Activated CD4-positive, alpha-beta T cell treated with anti-CD3 and anti-CD28 coated beads for 4 hours (primary cell): ENCODE data around the gene NCOA1.
"Not testable (repeated sequence)": the region's sequence is repeated elsewhere in the genome, so short reads cannot be mapped to it uniquely, and the experiment has no call there.

ENCODE experiments used
- DNase-seq, 2 donors: peaks; one replicate each; pipeline ENCODE4 v3.0.0-alpha.2; 2020

The NCOA1 gene

DNA sequence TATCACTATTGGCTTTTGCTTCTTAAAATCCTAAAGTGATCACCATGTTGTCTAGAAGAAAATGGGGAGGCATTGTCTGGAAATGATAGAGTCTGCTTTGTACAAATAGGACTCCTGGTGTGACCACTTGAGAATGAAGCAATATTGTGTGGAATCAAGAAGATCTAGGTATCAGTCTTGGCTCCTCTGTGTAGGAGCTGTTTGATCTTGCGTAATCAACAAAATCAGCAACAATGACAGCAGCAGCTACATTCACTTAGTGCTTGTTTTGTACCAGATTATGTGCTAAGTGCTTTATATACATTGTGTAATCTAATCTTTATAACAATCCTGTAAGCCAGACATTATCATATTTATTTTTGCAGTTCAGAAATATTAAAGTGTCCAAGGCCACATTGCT, 17.8 kb downstream of the NCOA1 start:
- DNase-seq = no peak

DNA sequence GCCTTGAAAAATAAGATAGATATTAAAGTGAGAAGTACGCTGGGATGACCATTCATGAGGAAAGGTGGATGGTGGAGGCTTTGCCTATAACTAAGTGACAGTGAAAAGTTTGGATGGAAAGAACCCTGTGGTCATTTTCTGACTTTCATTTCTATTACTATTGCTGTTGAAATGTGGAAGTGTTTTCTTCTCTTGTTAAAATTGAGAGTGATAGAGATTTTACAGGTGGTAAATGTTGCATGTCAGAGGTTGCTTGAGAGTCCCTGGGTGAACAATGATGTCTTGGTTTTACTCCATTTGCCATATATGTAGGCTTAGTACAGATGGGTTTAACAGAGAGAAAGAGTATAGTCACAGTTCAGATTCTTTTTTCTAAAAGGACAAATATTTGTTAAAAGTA, 18.4 kb downstream of the NCOA1 start:
- DNase-seq = no peak

- no peak for DNase-seq
These were observed 18.8 kb downstream of the NCOA1 start for GRCh38 chr2:24509840-24510239.

- no peak for DNase-seq
These were observed 19.7 kb downstream of the NCOA1 start for GRCh38 chr2:24510771-24511170.

- no peak for DNase-seq
These were observed 20.1 kb downstream of the NCOA1 start for GRCh38 chr2:24511198-24511597.

GRCh38 chr2:24511894-24512293, 20.8 kb downstream of the NCOA1 start:
- no peak for DNase-seq

- no peak for DNase-seq
These were observed 21.4 kb downstream of the NCOA1 start for GRCh38 chr2:24512404-24512803.

GRCh38 chr2:24512831-24513230, 21.8 kb downstream of the NCOA1 start:
- DNase-seq = no peak

DNA sequence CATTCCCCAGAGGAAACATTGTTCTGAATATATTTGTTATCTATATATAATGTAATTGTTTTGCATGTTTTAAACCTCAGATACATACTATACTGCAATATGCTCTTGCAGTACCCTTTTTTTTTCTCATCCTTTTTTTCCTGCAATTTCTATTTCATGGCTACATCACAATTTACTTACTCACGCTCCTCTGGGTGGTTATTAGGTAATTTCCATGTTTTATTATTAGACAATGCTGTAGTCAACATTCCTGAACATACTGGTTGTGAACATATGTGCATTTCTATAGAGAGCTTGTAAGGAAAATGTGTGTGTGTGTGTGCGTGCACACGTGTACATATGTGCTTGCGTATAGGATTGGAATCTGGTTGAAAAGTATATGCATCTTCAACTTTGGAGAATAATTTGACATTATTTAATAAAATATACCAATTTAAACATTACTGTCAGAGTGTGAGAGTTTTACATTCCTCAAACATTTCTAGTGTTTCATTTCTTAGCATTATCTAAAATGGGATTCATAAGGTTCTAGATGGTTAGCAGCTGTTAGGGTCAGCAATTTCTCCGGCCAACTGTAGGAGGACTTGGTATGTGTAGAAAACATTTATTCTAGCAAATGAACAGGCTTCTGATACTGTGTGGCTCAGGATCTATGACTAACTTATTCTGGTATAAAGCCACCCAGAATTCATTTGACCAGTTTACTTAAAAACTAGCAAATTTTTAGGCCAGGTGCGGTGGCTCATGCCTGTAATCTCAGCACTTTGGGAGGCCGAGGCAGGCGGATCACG, 22.4 kb downstream of the NCOA1 start:
- DNase-seq = no peak

GRCh38 chr2:24514820-24515219, 23.8 kb downstream of the NCOA1 start:
- no peak for DNase-seq

DNA sequence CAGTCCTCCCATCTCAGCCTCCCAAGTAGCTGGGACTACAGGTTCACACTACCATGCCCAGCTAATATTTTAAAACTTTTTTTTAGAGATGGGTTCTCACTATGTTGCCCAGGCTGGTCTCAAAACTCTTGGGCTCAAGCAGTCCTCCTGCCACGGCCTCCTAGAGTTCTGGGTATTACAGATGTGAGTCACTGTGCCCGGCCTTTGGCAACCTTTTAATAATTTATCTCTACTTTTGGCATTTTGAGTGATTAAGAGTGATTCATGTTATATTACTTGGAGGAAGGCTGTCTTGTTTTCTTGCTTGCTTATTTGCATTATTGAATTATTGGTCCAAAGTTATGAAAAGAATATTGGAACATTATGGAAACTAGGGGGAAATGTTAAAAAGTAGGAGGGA, 24.3 kb downstream of the NCOA1 start:
- DNase-seq = no peak

DNA sequence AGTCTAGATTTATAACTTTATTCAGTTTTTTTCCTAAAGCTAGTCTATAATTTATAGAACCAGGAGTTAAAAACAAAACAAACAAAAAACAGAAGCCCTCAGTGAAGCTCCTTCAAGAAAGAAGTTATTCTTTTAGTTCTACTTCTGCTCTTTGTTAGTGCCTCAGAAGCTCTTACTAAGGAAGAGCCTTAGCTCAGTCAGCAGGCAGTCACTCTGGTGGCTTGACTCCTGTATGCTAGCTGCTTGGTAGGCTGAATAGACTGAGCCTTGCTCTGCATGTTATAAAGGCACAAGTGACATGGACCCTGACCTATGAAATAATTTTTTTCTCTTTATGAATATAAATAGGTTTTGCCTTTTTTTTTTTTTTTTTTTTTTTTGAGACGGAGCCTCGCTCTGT, 24.8 kb downstream of the NCOA1 start:
- no peak for DNase-seq

DNA sequence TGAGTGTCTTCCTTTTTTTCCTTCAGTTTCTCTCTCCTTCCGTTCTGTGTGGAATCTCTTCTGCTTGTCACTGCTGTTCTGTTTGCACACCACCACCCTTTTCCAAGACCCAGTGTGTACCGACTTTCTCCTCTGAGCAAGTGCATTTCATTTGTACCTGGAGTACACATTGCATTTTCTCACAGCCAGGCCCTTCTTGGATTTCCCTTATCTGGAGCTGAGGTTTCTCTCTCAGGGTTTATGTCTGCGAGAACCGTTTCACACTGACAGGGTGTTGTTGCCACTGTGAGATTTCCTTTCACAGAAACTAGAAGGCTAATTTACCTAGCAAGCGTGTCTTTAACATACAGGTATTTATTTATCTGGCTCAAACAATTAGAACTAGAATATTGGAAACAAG, 26.2 kb downstream of the NCOA1 start:
- DNase-seq = no peak

- DNase-seq = no peak
These were observed 29.1 kb downstream of the NCOA1 start for GRCh38 chr2:24520175-24520574.

DNA sequence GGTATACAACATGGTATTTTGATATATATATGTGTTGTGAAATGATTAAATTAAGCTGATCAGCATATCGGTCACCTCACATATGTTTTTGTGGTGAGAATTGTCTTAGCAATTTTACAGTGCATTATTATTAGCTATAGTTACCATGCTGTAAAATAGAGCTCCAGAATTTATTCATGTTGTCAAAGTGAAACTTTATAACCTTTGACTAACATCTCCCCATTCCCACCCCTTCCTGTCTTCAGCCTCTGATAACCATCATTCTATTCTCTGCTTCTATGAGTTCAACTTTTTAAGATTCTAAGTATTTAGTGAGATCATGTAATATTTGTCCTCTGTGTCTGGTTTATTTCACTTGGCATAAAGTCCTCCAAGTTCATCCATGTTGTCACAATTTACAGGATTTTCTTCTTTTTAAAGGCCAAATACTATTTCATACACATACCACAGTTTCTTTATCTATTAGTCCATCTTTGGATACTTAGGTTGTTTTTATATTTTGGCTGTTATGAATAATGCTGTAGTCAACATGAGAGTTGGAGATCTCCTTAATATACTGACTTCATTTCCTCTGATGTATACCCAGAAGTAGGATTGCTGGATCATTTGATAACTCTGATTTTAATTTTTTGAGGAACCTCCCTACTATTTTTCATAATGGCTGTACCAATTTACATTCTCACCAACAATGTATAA, 30.3 kb downstream of the NCOA1 start:
- no peak for DNase-seq

- DNase-seq = no peak
These were observed 31.1 kb downstream of the NCOA1 start for GRCh38 chr2:24521975-24522639.

DNA sequence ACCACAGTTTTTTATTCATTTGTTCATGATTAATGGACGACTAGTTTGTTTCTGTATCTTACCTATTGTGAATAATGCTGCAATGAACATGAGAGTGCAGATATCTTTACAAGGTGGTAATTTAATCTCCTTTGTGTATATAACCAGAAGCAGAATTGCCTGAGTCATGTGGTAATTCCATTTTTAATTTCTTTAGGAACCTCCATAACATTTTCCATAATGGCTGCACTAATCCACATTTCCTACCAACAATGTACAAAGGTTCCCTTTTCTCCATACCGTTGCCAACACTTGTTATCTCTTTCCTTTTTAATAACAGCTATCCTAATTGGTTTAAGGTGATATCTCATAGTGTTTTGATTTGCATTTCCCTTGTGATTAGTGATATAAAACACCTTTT, 36.5 kb downstream of the NCOA1 start:
- no peak for DNase-seq

- no peak for DNase-seq
These were observed 39.7 kb downstream of the NCOA1 start for GRCh38 chr2:24530796-24531195.

DNA sequence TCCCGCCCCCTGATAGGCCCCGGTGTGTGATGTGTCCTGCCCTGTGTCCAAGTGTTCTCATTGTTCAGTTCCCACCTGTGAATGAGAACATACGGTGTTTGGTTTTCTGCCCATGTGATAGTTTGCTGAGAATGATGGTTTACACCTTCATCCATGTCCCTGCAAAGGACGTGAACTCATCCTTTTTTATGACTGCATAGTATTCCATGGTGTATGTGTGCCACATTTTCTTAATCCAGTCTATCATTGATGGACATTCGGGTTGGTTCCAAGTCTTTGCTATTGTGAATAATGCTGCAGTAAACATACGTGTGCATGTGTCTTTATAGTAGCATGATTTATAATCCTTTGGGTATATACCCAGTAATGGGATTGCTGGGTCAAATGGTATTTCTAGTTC, 40.6 kb downstream of the NCOA1 start:
- DNase-seq = not testable (repeated sequence)

- not testable (repeated sequence) for DNase-seq
These were observed 41.0 kb downstream of the NCOA1 start for GRCh38 chr2:24532057-24532456.

DNA sequence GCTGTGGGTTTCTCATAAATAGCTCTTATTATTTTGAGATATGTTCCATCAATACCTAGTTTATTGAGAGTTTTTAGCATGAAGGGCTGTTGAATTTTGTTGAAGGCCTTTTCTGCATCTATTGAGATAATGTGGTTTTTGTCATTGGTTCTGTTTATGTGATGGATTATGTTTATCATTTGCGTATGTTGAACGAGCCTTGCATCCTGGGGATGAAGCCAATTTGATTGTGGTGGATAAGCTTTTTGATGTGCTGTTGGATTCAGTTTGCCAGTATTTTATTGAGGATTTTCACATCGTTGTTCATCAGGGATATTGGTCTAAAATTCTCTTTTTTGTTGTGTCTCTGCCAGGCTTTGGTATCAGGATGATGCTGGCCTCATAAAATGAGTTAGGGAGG, 42.5 kb downstream of the NCOA1 start:
- not testable (repeated sequence) for DNase-seq

DNA sequence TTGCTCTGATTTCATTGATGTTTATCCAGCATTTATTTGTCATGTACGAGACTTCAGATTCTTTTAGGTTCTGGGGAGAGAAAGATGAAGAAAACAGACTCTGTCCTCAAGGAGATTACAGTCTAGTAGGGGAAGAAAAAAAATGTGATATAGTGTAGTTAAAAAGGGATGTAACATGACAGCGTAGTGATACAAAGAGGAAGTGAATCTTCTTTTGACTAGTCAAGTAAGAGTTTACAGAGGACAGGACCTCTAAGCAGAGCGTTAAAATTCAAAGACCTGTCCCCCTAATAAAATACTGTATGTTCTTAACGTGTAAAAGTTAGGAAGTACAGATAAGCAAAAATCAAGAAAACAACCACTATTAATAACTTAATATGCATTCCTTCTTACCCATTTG, 47.7 kb downstream of the NCOA1 start:
- no peak for DNase-seq

DNA sequence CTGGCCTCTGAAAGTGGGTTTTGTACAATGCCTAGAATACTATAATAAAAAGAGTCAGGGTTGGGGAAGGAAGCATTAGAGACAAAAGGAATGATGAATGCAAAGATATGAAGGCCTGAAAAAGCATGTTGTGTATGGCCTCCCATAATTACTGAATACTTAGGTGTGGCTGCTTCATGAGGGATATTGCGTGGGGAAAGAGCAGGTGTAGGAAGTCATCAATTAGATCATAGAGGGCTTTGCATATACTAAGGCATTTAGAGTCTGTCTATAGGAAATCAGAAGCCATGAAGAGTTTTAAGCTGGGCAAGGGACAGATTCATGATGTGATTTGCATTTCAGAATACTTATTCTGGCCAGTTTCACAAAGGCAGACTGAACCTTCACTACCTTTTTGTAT, 48.2 kb downstream of the NCOA1 start:
- DNase-seq = no peak

DNA sequence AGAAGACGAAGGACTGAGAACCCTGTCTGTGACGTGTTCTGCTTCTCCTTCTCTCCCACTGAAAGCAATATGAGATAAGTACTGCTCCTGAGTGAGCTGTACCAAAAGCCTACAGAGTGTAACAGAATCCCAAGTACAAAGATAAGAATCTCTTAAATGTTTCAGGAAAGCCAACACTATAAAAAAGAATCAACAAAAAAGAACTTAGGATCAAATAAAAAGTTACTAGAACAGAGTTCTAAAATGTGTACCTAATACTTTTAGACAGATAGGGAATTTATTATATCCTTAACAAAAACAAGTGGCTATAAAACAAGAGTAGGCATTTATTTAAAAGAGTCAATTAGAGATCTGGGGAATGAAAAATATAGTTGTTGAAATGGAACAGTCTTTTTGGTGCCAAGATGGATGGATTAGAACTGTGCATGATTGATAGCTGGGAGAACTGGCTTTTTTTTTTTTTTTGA, 49.0 kb downstream of the NCOA1 start:
- DNase-seq = no peak
